H1 (cell line): ENCODE results near the gene B9D1. TPM values are rescaled to one million over a fixed set of nuclear protein-coding genes. Genes with fewer than 3 reads are reported as not detected.

ENCODE experiments used
- CTCF ChIA-PET: fragments of 300-600 bp; sonication (Branson Sonifier 250); formaldehyde crosslinking; loops from one replicate; lab custom pipeline; 2021; ENCODE audit not compliant: partially characterized antibody; lab: Charles Lee
- POLR2A ChIA-PET: fragments of 300-600 bp; sonication (Branson Sonifier 250); formaldehyde crosslinking; loops from one replicate; lab custom pipeline; 2021; ENCODE audit warnings: inconsistent platforms; ENCODE audit not compliant: partially characterized antibody; lab: Charles Lee
- DNase-seq, 2 experiments: peaks; one replicate each; pipeline versions ENCODE4 v3.0.0 to v3.0.0-alpha.2; 2010 to 2022; ENCODE audit warnings: low spot score in 2 of 2, low read depth in 1 of 2, mixed read lengths in 1 of 2
- FAIRE-seq: peaks from 2 replicates; lab custom pipeline; 2011; peaks lifted over from hg19 to GRCh38; lab: Jason Lieb, UNC
- H2AFZ ChIP-seq: 2 replicates; pipeline ENCODE4 v1.8.1; 2012; ENCODE audit warnings: low read length, inconsistent platforms
- H2AK5ac ChIP-seq: 2 replicates; pipeline ENCODE4 v1.6.1; 2013; ENCODE audit warnings: low read depth, low read length
- H2BK120ac ChIP-seq: replicated peaks from 2 replicates; pipeline ENCODE3; 2013; ENCODE audit warnings: low read depth, low read length, inconsistent platforms
- H2BK12ac ChIP-seq: 2 replicates; pipeline ENCODE4 v1.6.1; 2013; ENCODE audit warnings: low read depth, low read length
- H2BK15ac ChIP-seq: 2 replicates; pipeline ENCODE4 v1.6.1; 2013; ENCODE audit warnings: low read length
- H2BK20ac ChIP-seq: 2 replicates; pipeline ENCODE4 v1.6.1; 2013; ENCODE audit warnings: low read length
- H2BK5ac ChIP-seq: 2 replicates; pipeline ENCODE4 v1.6.1; 2013; ENCODE audit warnings: low read depth, low read length
- H3K14ac ChIP-seq: 2 replicates; pipeline ENCODE4 v1.6.1; 2013; ENCODE audit warnings: inconsistent platforms; ENCODE audit not compliant: insufficient read length
- H3K18ac ChIP-seq: 2 replicates; pipeline ENCODE4 v1.6.1; 2013; ENCODE audit warnings: low read length; ENCODE audit errors: extremely low read depth
- H3K23ac ChIP-seq: 2 replicates; pipeline ENCODE4 v1.6.1; 2013; ENCODE audit warnings: inconsistent platforms; ENCODE audit not compliant: insufficient read length
- H3K23me2 ChIP-seq: 2 replicates; pipeline ENCODE4 v1.6.1; 2013; ENCODE audit warnings: low read depth, low read length
- H3K27ac ChIP-seq: 2 replicates; pipeline ENCODE4 v1.6.1; 2011; ENCODE audit warnings: low read depth, low read length, inconsistent platforms
- H3K27me3 ChIP-seq, 4 experiments: replicated peaks in 1 of 4; 1 replicate in 1 of 4; 2 replicates in 3 of 4; pipeline versions ENCODE4 v1.6.1 to v1.8.1; 2011 to 2013; ENCODE audit warnings: low read length in 3 of 4, mild to moderate bottlenecking in 3 of 4, inconsistent platforms in 2 of 4, mixed read lengths in 2 of 4, moderate library complexity in 1 of 4; ENCODE audit not compliant: control insufficient read depth in 3 of 4, insufficient read depth in 3 of 4; ENCODE audit errors: extremely low read depth in 1 of 4
- H3K36me3 ChIP-seq, 4 experiments: 2 replicates each; pipeline versions ENCODE4 v1.6.1 to v1.8.1; 2011 to 2013; ENCODE audit warnings: mild to moderate bottlenecking in 4 of 4, low read length in 3 of 4, moderate library complexity in 2 of 4, control low read depth in 1 of 4, inconsistent platforms in 1 of 4; ENCODE audit not compliant: insufficient read depth in 4 of 4, control insufficient read depth in 2 of 4
- H3K4ac ChIP-seq: replicated peaks from 2 replicates; pipeline ENCODE3; 2013; ENCODE audit warnings: low read length, low read depth, mixed read lengths, inconsistent platforms; ENCODE audit not compliant: insufficient read length
- H3K4me1 ChIP-seq, 4 experiments: replicated peaks in 1 of 4; 1 replicate in 1 of 4; 2 replicates in 3 of 4; pipeline versions ENCODE4 v1.6.1 to v1.8.1; 2011 to 2013; ENCODE audit warnings: low read length in 3 of 4, inconsistent platforms in 2 of 4, mixed read lengths in 1 of 4; ENCODE audit not compliant: insufficient read depth in 4 of 4, control insufficient read depth in 3 of 4
- H3K4me2 ChIP-seq, 2 experiments: 2 replicates each; pipeline versions ENCODE4 v1.6.1 to v1.8.1; 2011 to 2013; ENCODE audit warnings: low read depth in 2 of 2, low read length in 2 of 2, control low read depth in 1 of 2, inconsistent platforms in 1 of 2, mild to moderate bottlenecking in 1 of 2; ENCODE audit not compliant: insufficient read depth in 1 of 2
- H3K4me3 ChIP-seq, 4 experiments: fragments of 200-600, 300-600 bp in 1 of 4; sonication (generic), shearing (Covaris generic), sonication (Bioruptor Twin) in 1 of 4; 2 replicates each; pipeline versions ENCODE4 v1.5.1 to v1.8.1; 2011 to 2016; ENCODE audit warnings: low read length in 4 of 4, low read depth in 3 of 4, control low read depth in 2 of 4, inconsistent platforms in 2 of 4, mild to moderate bottlenecking in 2 of 4, mixed read lengths in 1 of 4, moderate library complexity in 1 of 4; ENCODE audit not compliant: insufficient read depth in 2 of 4; ENCODE audit errors: extremely low read depth in 1 of 4
- H3K56ac ChIP-seq: replicated peaks from 2 replicates; pipeline ENCODE3; 2013; ENCODE audit warnings: low read depth, mild to moderate bottlenecking, mixed read lengths, low read length, inconsistent platforms; ENCODE audit not compliant: insufficient read length
- H3K79me1 ChIP-seq: 2 replicates; pipeline ENCODE4 v1.6.1; 2013; ENCODE audit warnings: low read depth, low read length, control low read depth
- H3K79me2 ChIP-seq, 2 experiments: 2 replicates each; pipeline versions ENCODE4 v1.6.1 to v1.8.1; 2012 to 2013; ENCODE audit warnings: low read length in 2 of 2, mild to moderate bottlenecking in 2 of 2, inconsistent platforms in 1 of 2; ENCODE audit not compliant: insufficient read depth in 2 of 2, control insufficient read depth in 1 of 2
- H3K9ac ChIP-seq, 4 experiments: replicated peaks in 1 of 4; 1 replicate in 1 of 4; 2 replicates in 3 of 4; pipeline versions ENCODE4 v1.6.1 to v1.8.1; 2011 to 2013; ENCODE audit warnings: low read depth in 3 of 4, low read length in 3 of 4, control low read depth in 2 of 4, mild to moderate bottlenecking in 2 of 4, moderate library complexity in 2 of 4, inconsistent platforms in 1 of 4; ENCODE audit errors: extremely low read depth in 1 of 4
- H3K9me3 ChIP-seq, 2 experiments: 2 replicates each; pipeline versions ENCODE4 v1.6.1 to v1.8.1; 2012 to 2013; ENCODE audit warnings: mild to moderate bottlenecking in 2 of 2, moderate library complexity in 2 of 2, control low read depth in 1 of 2, inconsistent platforms in 1 of 2, low read depth in 1 of 2, low read length in 1 of 2, mixed read lengths in 1 of 2; ENCODE audit not compliant: insufficient read depth in 2 of 2
- H4K20me1 ChIP-seq, 2 experiments: replicated peaks in 1 of 2; 2 replicates each; pipeline versions ENCODE3 to v1.8.1; 2011 to 2013; ENCODE audit warnings: inconsistent platforms in 2 of 2, low read length in 2 of 2, mild to moderate bottlenecking in 1 of 2; ENCODE audit not compliant: insufficient read depth in 2 of 2, control insufficient read depth in 1 of 2
- H4K5ac ChIP-seq: 2 replicates; pipeline ENCODE4 v1.6.1; 2013; ENCODE audit warnings: low read length, low read depth, mixed read lengths, inconsistent platforms; ENCODE audit not compliant: insufficient read length
- H4K8ac ChIP-seq: 2 replicates; pipeline ENCODE4 v1.8.0; 2013; ENCODE audit warnings: mild to moderate bottlenecking, moderate library complexity, low read length, inconsistent platforms; ENCODE audit not compliant: insufficient read depth; ENCODE audit errors: extremely low read depth
- H4K91ac ChIP-seq: replicated peaks from 2 replicates; pipeline ENCODE3; 2013; ENCODE audit warnings: low read length, mixed read lengths, inconsistent platforms; ENCODE audit not compliant: insufficient read length
- ATF3 ChIP-seq: IDR thresholded peaks from 2 replicates; pipeline ENCODE4 v1.6.1; 2011; ENCODE audit warnings: low read depth, mild to moderate bottlenecking, low read length; ENCODE audit not compliant: insufficient read depth
- CBX5 ChIP-seq: fragments of 300-800, 300-1000 bp; sonication (generic); IDR thresholded peaks from 2 replicates; pipeline ENCODE4 v1.7.1; 2016; ENCODE audit warnings: antibody characterized with exemption, low read length, low read depth
- CBX8 ChIP-seq: fragments of 300-800, 300-1000 bp; sonication (generic); IDR thresholded peaks from 2 replicates; pipeline ENCODE4 v1.7.1; 2016; ENCODE audit warnings: low read depth, low read length, borderline replicate concordance
- CHD1 ChIP-seq: IDR thresholded peaks from 2 replicates; pipeline ENCODE4 v1.6.1; 2012; ENCODE audit warnings: low read depth, low read length, improper control_type of control experiment
- CTBP2 ChIP-seq: IDR thresholded peaks from 2 replicates; pipeline ENCODE4 v1.7.0; 2011; ENCODE audit warnings: borderline replicate concordance, mild to moderate bottlenecking, moderate library complexity, mixed read lengths, low read length; ENCODE audit not compliant: insufficient read depth, insufficient read length
- HDAC6 ChIP-seq: IDR thresholded peaks from one replicate; pipeline ENCODE4 v1.7.1; 2012; ENCODE audit warnings: low read depth, mild to moderate bottlenecking, inconsistent platforms, low read length, moderate library complexity
- RFX5 ChIP-seq: IDR thresholded peaks from 2 replicates; pipeline ENCODE4 v1.6.1; 2011; ENCODE audit warnings: low read depth, low read length, improper control_type of control experiment, borderline replicate concordance
- SIRT6 ChIP-seq: IDR thresholded peaks from one replicate; pipeline ENCODE4 v1.7.1; 2012; ENCODE audit warnings: low read length, inconsistent platforms
- SIX5 ChIP-seq: IDR thresholded peaks from 2 replicates; pipeline ENCODE4 v1.6.1; 2011; ENCODE audit warnings: mild to moderate bottlenecking, low read depth, low read length
- TBP ChIP-seq: IDR thresholded peaks from 2 replicates; pipeline ENCODE4 v1.6.1; 2011; ENCODE audit warnings: low read depth, low read length, improper control_type of control experiment
- whole genome bisulfite sequencing, 2 experiments: shearing (Covaris generic) in 1 of 2; methylation state at CpG; one replicate each; pipeline versions ENCODE4 v1.1.6 to v1.1.7; 2013 to 2015; ENCODE audit warnings: low lambda C conversion rate in 2 of 2, mixed read lengths in 2 of 2, inconsistent platforms in 1 of 2, low coverage in 1 of 2, missing lambda C conversion rate in 1 of 2; ENCODE audit not compliant: insufficient replicate concordance in 2 of 2, insufficient coverage in 1 of 2, insufficient read length in 1 of 2; ENCODE audit errors: extremely low coverage in 1 of 2, missing lambda C conversion rate in 1 of 2; 5-methylcytosine and 5-hydroxymethylcytosine counted together
- polyA plus RNA-seq, 7 experiments: library from polyadenylated mRNA; depleted of rRNA in 3 of 7; stranded (reverse) in 5 of 7; unstranded in 2 of 7; fragments of >200 nt in 5 of 7; fragments of 200-250 nt in 2 of 7; gene quantifications; 1 replicate in 5 of 7; 2 replicates in 1 of 7; 4 replicates in 1 of 7; pipeline versions ENCODE4 v1.2.1 to v1.2.3, GENCODE V29; 2011 to 2013; ENCODE audit warnings: missing spikeins in 2 of 7, mixed read lengths in 2 of 7
- total RNA-seq: library from RNA; stranded (reverse); fragmentation: NEBNext Ultra II Directional; extraction: Animal tissue kit (Norgen Biotek cat#: 25700); gene quantifications from 2 replicates; pipeline ENCODE4 v1.2.1, GENCODE V29; 2021

Gene B9D1
- total and polyA plus RNA-seq, 2 of the 8 experiments (the other 6 are each of a cell fraction or from before 2014, with no cell fraction given) = 24.6 to 65.7 TPM

- no peak for DNase-seq
- Histone ChIP-seq H3K79me2 (no peaks in the 10 kb centered on the region), H3K27me3 (no peaks in the 10 kb centered on the region), H2AFZ (no peak overlapping the region), H4K91ac (no peak overlapping the region), H2AK5ac (no peak overlapping the region), H3K4me2 (no peak overlapping the region), H3K27ac (no peak overlapping the region), H3K36me3 (no peaks in the 10 kb centered on the region), H3K14ac (no peak overlapping the region), H2BK20ac (no peak overlapping the region), H3K56ac (no peak overlapping the region), H3K18ac (no peak overlapping the region), H4K5ac (no peak overlapping the region), H4K20me1 (peaks cover 0 to 1% of the 10 kb centered on the region in 2 experiments), H4K8ac (peak overlapping the region; percentile 29; the same call in 1 of the 2 replicates), H2BK15ac (no peak overlapping the region), H2BK12ac (peak overlapping the region; percentile 55; the same call in 1 of the 2 replicates), H3K4ac (no peak overlapping the region), H3K4me3 (no peak overlapping the region), H3K79me1 (no peaks in the 10 kb centered on the region), H3K9me3 (no peaks in the 10 kb centered on the region), H3K4me1 (peaks cover 0 to 6% (median 2%) of the 10 kb centered on the region in 4 experiments; a peak in 5 of 7 replicates), H3K9ac (no peak overlapping the region), H2BK120ac (no peak overlapping the region), H3K23ac (no peak overlapping the region), H3K23me2 (peaks cover 7% of the 10 kb centered on the region; the same call in 1 of the 2 replicates), H2BK5ac (no peak overlapping the region)
- 76% methylated on average over 4 of the region's 4 CpGs; no CpG with 5 or more reads in 1 of the 2 experiments for WGBS, 2 experiments
- ChIA-PET POLR2A (interaction anchor here (1.7 kb wide), 1 partner anchor 11 kb away, joined by 4 read pairs; no protein-coding TSS in a partner anchor), CTCF (interaction anchor here (1.0 to 2.2 kb wide), 4 partner anchors 23 to 44 kb away, joined by 3 to 6 read pairs (median 4); partner anchors contain the start of gene B9D1)
- FAIRE-seq = no peak
- TF ChIP-seq RFX5 (no peak), SIRT6 (no peak), HDAC6 (no peak), TBP (no peak), CBX5 (no peak), SIX5 (no peak), CHD1 (no peak), CTBP2 (no peak), CBX8 (no peak), ATF3 (no peak)
These were observed 40.5 kb upstream of the B9D1 start for GRCh38 chr17:19403021-19403420.
